BLaER1 treated with 17β-estradiol and CSF1 and Interleukin-3, amounts not matched to agents 10 nM and 100 nM (cell line): ENCODE measurements around the gene SS18.

ENCODE experiments used
- H3K27ac ChIP-seq, 11 experiments: shearing (Covaris generic); formaldehyde crosslinking; 2 replicates each; pipeline ENCODE4 v1.8.1; 2022
- H3K27me3 ChIP-seq, 11 experiments: shearing (Covaris generic); formaldehyde crosslinking; 2 replicates each; pipeline ENCODE4 v1.8.1; 2022
- H3K36me3 ChIP-seq, 11 experiments: shearing (Covaris generic); formaldehyde crosslinking; 2 replicates each; pipeline ENCODE4 v1.8.1; 2022
- H3K4me1 ChIP-seq, 10 experiments: shearing (Covaris generic); formaldehyde crosslinking; 2 replicates each; pipeline ENCODE4 v1.8.1; 2022
- H3K4me2 ChIP-seq, 11 experiments: shearing (Covaris generic); formaldehyde crosslinking; 2 replicates each; pipeline ENCODE4 v1.8.1; 2022
- H3K4me3 ChIP-seq, 10 experiments: shearing (Covaris generic); formaldehyde crosslinking; 2 replicates each; pipeline ENCODE4 v1.8.1; 2022
- H3K9ac ChIP-seq, 11 experiments: shearing (Covaris generic); formaldehyde crosslinking; 2 replicates each; pipeline ENCODE4 v1.8.1; 2022
- H3K9me3 ChIP-seq, 11 experiments: shearing (Covaris generic); formaldehyde crosslinking; replicated peaks in 1 of 11; 2 replicates each; pipeline ENCODE4 v1.8.1; 2022
- H4K20me1 ChIP-seq, 11 experiments: shearing (Covaris generic); formaldehyde crosslinking; 2 replicates each; pipeline ENCODE4 v1.8.1; 2022
- Cebpa-rat ChIP-seq, 11 experiments: shearing (Covaris generic); IDR thresholded peaks; 2 replicates each; pipeline ENCODE4 v1.8.1; 2022

Gene SS18

DNA sequence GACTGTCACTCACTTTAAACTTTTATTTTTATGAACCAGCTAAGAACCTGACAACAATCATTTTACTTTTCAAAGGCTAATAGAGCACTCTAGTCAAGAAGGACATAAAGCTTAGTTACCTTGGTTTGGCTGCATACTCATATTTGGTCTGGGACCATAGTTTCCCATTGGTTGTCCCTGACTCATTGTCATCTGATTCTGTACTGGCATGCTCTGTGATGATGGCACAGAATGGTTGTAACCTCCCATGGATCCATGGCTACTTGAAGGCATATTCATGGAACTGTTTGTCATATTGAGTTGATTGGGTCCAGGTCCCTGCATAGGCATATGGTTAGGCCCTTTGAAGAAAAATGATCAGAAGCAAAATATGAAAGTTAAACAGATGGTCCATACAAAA, 37.9 kb downstream of the SS18 start:
- H3K27ac ChIP-seq = no peak overlapping the region
- no peak overlapping the region for H3K4me3 ChIP-seq
- H3K4me1 ChIP-seq = no peaks in the 10 kb centered on the region
- H3K27me3 ChIP-seq = no peaks in the 10 kb centered on the region
- peaks cover 56 to 97% (median 85%) of the 10 kb centered on the region in 11 experiments for H3K36me3 ChIP-seq
- peaks cover 0 to 40% (median 10%) of the 10 kb centered on the region in 11 experiments; a peak in 13 of 22 replicates for H4K20me1 ChIP-seq
- H3K9ac ChIP-seq = no peak overlapping the region
- H3K4me2 ChIP-seq = no peak overlapping the region
- H3K9me3 ChIP-seq = no peaks in the 10 kb centered on the region
- no peak for TF ChIP-seq Cebpa-rat (IDR thresholded peaks at IDR 0.05)

DNA sequence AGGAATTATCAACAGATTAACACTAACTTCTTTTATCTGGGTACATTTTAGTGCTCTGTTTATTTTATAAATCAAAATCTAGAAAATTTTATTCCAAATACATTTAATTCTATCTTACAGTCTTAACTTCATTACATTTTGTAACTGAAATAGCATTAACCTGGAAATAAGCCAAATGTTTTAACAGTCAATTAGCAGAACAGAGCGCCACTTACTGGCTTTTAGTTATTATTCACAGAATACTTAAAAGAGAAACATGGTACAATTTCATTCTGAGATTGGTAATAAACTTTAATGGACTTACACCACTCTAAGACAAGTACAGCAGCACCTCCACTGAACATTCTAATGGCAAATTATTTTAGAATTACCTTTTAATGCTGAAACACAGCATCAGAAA, 38.6 kb downstream of the SS18 start:
- H3K4me3 ChIP-seq = no peak overlapping the region
- H3K27me3 ChIP-seq = no peaks in the 10 kb centered on the region
- no peak for TF ChIP-seq Cebpa-rat (IDR thresholded peaks at IDR 0.05)
- H3K9ac ChIP-seq = no peak overlapping the region
- H3K9me3 ChIP-seq = no peaks in the 10 kb centered on the region
- H3K4me1 ChIP-seq = no peaks in the 10 kb centered on the region
- peaks cover 0 to 40% (median 10%) of the 10 kb centered on the region in 11 experiments; a peak in 12 of 22 replicates for H4K20me1 ChIP-seq
- H3K36me3 ChIP-seq = peaks cover 51 to 97% (median 83%) of the 10 kb centered on the region in 11 experiments
- no peak overlapping the region for H3K4me2 ChIP-seq
- no peak overlapping the region for H3K27ac ChIP-seq

GRCh38 chr18:26046419-26047077, 43.9 kb downstream of the SS18 start:
- no peak overlapping the region for H3K4me2 ChIP-seq
- no peak overlapping the region for H3K27ac ChIP-seq
- peaks cover 37 to 80% (median 61%) of the 10 kb centered on the region in 11 experiments for H3K36me3 ChIP-seq
- no peak overlapping the region for H3K4me3 ChIP-seq
- no peak for TF ChIP-seq Cebpa-rat (IDR thresholded peaks at IDR 0.05)
- no peaks in the 10 kb centered on the region for H3K9me3 ChIP-seq
- no peak overlapping the region for H3K9ac ChIP-seq
- peaks cover 0 to 42% (median 7%) of the 10 kb centered on the region in 11 experiments; a peak in 10 of 22 replicates for H4K20me1 ChIP-seq
- H3K27me3 ChIP-seq = no peaks in the 10 kb centered on the region
- no peaks in the 10 kb centered on the region for H3K4me1 ChIP-seq

GRCh38 chr18:26044807-26045206, 45.6 kb downstream of the SS18 start:
- Histone ChIP-seq H3K4me1 (no peaks in the 10 kb centered on the region), H3K27me3 (no peaks in the 10 kb centered on the region), H3K9me3 (no peaks in the 10 kb centered on the region), H3K9ac (no peak overlapping the region), H3K4me3 (no peak overlapping the region), H4K20me1 (peaks cover 0 to 58% (median 6%) of the 10 kb centered on the region in 11 experiments; a peak in 11 of 22 replicates), H3K4me2 (no peak overlapping the region), H3K36me3 (peaks cover 29 to 79% (median 50%) of the 10 kb centered on the region in 11 experiments), H3K27ac (no peak overlapping the region)
- no peak for TF ChIP-seq Cebpa-rat (IDR thresholded peaks at IDR 0.05)

DNA sequence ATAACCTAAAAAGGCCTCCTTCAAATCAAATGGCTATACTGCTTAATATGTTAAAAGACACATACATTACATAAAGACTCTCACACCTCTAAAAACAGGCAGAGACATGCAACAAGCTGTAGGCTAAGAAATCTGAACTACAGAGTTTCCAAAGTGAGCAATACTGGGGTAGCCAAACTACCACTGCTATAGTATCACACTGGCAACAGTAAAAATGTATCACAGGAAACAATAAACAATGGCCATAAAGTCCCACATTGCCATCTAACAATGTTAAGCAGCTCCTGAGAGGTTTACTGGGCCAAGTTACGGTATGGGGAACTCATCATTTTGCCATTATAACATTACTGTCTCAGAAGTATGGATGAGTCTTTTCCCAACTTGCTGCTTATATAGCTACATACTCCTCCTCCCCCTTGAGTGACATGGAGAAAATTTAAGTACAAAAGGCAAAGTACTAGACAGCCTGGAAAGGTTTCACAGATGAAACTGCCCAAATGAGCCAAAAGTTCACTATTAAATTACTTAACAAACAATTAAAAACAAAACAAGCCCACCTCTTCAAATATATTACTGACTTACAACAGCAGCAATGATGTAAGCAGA, 50.3 kb downstream of the SS18 start:
- no peaks in the 10 kb centered on the region for H3K4me1 ChIP-seq
- no peak overlapping the region for H3K9ac ChIP-seq
- H4K20me1 ChIP-seq = peaks cover 0 to 45% (median 6%) of the 10 kb centered on the region in 11 experiments; a peak in 8 of 22 replicates
- H3K36me3 ChIP-seq = peaks cover 26 to 77% (median 50%) of the 10 kb centered on the region in 11 experiments
- no peak overlapping the region for H3K27ac ChIP-seq
- TF ChIP-seq Cebpa-rat (IDR thresholded peaks at IDR 0.05) = no peak
- H3K4me2 ChIP-seq = no peak overlapping the region
- no peaks in the 10 kb centered on the region for H3K27me3 ChIP-seq
- no peaks in the 10 kb centered on the region for H3K9me3 ChIP-seq
- no peak overlapping the region for H3K4me3 ChIP-seq

DNA sequence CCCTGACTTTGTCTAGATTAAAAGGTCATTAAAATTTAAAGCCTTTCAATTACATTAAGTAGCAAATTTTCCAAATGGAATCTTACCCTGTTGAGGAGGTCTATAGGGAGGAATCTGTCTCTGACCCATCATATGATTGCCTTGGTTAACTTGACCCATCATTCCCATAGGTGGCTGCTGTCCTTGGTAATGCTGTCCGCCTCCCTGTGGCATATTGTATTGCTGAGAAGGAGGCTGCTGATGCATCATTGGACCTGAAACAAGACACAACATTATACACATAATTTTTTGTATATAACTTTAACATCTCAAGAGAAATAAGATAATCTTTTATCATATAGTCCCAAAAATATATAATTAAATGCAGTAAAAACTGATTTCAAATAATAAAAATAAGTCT, 51.2 kb downstream of the SS18 start:
- Histone ChIP-seq H3K4me3 (no peak overlapping the region), H3K27me3 (no peaks in the 10 kb centered on the region), H3K27ac (no peak overlapping the region), H3K36me3 (peaks cover 31 to 77% (median 50%) of the 10 kb centered on the region in 11 experiments), H4K20me1 (peaks cover 0 to 40% (median 6%) of the 10 kb centered on the region in 11 experiments; a peak in 8 of 22 replicates), H3K4me1 (no peaks in the 10 kb centered on the region), H3K9me3 (no peaks in the 10 kb centered on the region), H3K9ac (no peak overlapping the region), H3K4me2 (no peak overlapping the region)
- no peak for TF ChIP-seq Cebpa-rat (IDR thresholded peaks at IDR 0.05)

DNA sequence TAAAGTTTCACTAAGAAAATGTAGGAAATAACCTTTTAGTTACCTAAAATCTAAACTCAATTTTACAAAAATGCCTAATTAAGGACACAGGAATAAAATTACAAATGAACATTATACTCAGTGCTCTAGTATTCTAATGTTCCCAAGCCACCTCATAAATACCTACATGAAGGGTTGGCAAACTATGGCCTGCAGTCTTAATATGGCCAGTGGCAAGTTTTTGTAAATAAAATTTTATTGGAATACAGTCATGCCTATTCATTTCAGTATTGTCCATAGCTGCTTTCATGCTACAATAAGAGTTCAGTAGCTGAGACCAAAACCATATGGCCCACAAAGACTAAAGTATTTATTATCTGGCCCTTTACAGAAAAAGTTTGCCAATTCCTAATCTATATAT, 53.8 kb downstream of the SS18 start:
- no peak for TF ChIP-seq Cebpa-rat (IDR thresholded peaks at IDR 0.05)
- H3K27me3 ChIP-seq = no peaks in the 10 kb centered on the region
- H3K4me1 ChIP-seq = no peaks in the 10 kb centered on the region
- no peak overlapping the region for H3K27ac ChIP-seq
- no peak overlapping the region for H3K4me3 ChIP-seq
- H3K4me2 ChIP-seq = no peak overlapping the region
- H3K9me3 ChIP-seq = no peaks in the 10 kb centered on the region
- peaks cover 56 to 96% (median 72%) of the 10 kb centered on the region in 11 experiments for H3K36me3 ChIP-seq
- H3K9ac ChIP-seq = no peak overlapping the region
- peaks cover 0 to 23% (median 0%) of the 10 kb centered on the region in 11 experiments; a peak in 7 of 22 replicates for H4K20me1 ChIP-seq

DNA sequence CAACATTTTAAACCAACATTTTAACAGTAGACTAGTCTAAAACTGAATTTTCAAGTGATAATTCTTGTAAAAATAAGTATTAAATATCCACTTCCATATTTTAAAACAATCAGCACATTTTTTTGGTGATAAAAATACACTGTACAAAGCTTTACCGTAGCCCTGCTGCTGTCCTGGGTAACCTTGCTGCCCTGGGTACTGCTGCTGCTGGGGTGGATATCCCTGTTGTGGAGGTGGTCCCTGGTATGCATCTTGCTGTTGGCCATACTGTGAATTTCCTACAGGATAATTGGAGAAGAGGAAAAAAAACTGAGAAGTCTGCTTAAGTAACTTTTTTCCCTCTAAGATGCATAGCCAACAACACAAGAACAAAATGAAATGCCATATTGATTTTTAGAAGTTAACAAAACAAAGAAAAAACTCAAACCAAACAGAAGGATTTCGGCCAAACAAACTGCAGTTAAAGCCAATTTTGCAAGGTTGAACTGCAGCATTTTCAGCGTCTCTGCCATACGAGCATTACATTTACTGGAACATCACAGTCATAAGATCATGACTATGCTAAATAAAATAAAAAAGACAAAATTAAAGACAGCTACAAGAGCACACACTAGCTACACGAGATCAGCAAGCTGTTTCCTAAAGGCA, 55.4 kb downstream of the SS18 start:
- no peak overlapping the region for H3K4me3 ChIP-seq
- H3K27ac ChIP-seq = no peak overlapping the region
- peaks cover 0 to 7% (median 0%) of the 10 kb centered on the region in 11 experiments; a peak in 4 of 22 replicates for H4K20me1 ChIP-seq
- no peak for TF ChIP-seq Cebpa-rat (IDR thresholded peaks at IDR 0.05)
- H3K4me1 ChIP-seq = no peaks in the 10 kb centered on the region
- no peaks in the 10 kb centered on the region for H3K9me3 ChIP-seq
- H3K4me2 ChIP-seq = no peak overlapping the region
- H3K27me3 ChIP-seq = no peaks in the 10 kb centered on the region
- H3K9ac ChIP-seq = no peak overlapping the region
- peaks cover 65 to 96% (median 88%) of the 10 kb centered on the region in 11 experiments for H3K36me3 ChIP-seq

- Histone ChIP-seq H3K9ac (no peak overlapping the region), H3K27ac (no peak overlapping the region), H3K4me1 (0 out of 20 replicates have a peak, but pooled peaks cover 0 to 4% (median 0%) of the 10 kb centered on the region in 10 experiments), H3K4me2 (no peak overlapping the region), H3K27me3 (no peaks in the 10 kb centered on the region), H3K36me3 (peaks cover 61 to 100% (median 86%) of the 10 kb centered on the region in 11 experiments), H4K20me1 (peaks cover 0 to 18% (median 0%) of the 10 kb centered on the region in 11 experiments; a peak in 2 of 22 replicates), H3K4me3 (no peak overlapping the region), H3K9me3 (peaks cover 0 to 5% (median 0%) of the 10 kb centered on the region in 11 experiments; a peak in 3 of 22 replicates)
- TF ChIP-seq Cebpa-rat (IDR thresholded peaks at IDR 0.05) = no peak
These were observed 67.8 kb downstream of the SS18 start for GRCh38 chr18:26022585-26022984.
